ENCODE results near the gene TAS2R60.
A peak's percentile ranks its signal among the peaks of the same experiment; 100 is the strongest.
"Not testable (repeated sequence)": the region's sequence is repeated elsewhere in the genome, so short reads cannot be mapped to it uniquely, and the experiment has no call there.

The TAS2R60 gene

DNA sequence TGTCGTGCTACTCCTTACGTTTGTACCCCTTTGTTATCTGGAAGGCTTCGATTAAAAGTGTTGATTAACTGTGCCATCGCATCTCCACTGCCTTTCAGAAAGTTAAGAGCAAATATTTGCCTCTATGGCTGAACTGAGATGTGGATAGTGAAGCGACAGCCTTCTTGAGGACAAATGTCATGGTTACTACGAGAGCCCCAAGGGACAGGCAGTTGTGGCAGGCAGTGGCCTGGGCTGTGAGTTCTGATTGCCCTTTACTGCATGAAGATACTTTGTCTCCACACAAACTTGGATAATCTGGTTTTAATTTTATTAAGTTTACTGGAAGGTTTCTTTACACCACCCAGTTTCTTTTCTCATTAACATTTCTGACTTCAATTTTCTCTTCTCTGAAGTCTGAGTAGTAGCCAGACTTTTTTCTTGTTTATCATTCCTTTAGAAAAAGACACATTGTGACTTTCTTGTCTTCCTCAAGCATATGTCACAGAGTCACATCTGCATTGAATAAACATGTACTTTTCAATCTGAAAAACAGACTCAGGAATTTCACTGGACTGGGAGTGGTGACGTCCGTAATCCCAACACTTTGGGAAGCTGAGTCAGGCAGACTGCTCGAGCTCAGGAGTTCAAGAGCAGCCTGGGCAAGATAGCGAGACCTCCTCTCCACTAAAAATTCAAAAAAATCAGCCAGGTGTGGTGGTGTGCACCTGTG, 36.0 kb downstream of the TAS2R60 start:
- no peak for ATAC-seq

DNA sequence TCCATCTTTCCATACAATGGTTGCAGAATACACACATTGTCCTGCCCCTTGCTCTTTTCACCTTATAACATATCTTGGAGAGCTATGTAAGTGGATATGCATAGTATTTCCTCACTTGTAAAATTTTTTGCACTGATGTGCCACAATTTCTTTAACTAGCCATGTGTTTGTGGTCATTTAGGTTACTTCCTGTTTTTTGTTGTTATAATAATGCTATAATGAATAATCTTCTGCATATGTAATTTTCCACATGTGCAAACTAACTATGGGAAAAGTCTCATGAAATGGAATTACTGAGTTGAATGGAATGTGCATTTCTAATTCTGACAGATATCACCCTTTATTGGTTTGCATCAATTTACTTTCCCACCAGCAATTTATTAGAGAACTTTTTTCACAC, 37.2 kb downstream of the TAS2R60 start:
- no peak for ATAC-seq

DNA sequence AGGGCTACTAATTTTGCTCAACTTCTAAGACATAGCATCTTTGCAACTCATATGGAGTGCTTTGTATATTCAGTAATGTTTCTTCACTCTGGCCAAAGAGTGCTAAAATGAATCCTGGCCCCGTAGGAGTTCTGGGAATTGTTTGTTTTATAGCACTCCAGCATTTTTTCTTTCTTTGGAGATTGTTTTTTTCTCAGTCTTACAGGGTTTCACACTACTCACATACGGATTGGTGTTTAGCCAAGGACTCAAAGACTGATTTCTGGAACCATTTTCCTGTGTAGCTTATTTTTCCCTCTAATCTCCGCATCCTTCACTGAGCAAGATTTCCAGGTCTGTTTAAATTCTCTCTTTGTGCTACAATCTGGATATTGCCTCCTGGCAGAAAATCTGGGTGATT, 40.9 kb downstream of the TAS2R60 start:
- no peak for ATAC-seq

DNA sequence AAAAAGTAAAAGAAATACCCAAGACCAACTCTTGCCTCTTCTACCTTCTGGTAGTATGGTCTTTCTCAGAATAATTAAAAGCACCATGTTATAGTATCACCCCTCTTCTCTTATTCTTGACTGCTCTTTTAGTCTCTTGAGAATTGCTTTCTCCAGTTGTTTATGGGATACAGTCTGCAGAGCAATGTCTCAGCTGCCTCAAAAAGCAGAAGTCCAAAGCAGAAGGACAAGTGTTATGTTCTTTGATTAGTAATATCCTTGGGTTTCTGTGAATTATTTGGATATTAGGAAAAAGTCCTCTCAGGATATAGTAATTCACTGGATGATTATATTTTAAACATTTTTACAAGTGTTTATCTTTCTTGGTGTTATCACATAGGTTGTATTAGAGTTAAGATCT, 41.8 kb downstream of the TAS2R60 start:
- no peak for ATAC-seq

DNA sequence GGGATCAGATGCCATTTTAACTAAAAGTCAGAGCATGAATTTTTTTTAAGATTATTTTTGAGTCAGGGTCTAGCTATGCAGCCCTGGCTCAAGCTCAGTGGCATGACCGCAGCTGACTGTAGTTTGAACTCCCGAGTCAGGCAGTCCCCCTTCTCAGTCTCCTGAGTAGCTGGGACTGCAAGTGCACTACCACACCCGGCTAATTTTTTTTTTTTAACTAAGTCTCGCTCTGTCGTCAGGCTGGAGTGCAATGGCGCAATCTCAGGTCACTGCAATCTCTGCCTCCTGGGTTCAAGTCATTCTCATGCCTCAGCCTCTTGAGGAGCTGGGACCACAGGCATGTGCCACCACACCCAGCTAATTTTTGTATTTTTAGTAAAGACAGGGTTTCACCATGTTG, 42.2 kb downstream of the TAS2R60 start:
- ATAC-seq: no peak

DNA sequence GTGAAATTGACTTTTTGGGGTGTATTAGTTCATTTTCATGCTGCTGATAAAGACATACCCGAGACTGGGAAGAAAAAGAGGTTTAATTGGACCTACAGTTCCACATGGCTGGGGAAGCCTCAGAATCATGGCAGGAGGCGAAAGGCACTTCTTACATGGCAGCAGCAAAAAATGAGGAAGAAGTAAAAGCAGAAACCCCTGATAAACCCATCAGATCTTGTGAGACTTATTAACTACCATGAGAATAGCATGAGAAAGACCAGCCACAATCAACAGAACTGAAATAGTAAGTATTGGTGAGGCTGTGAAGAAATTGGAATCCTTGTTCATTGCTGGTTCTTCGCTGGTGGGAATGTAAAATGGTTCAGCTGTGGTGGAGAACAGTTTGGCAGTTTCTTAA, 43.0 kb downstream of the TAS2R60 start:
- not testable (repeated sequence) for ATAC-seq

DNA sequence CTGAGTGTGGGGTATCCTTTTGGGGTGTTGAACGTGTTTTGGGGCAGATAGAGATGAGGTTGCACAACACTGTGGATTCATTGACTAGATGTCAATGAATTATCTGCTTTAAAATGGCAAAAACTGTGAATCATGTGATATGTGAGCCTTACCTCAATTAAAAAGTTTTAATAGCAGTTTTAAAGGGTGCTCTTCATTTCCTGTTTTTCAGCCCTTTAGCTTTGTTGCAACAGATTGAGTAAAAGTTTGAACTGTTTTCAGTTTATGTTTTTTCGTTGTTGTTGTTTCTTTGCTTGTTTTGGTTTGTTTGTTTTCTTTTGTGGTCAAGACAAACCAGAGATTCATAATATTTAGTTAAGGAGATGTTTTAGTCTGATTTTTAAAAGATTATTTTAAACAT, 43.8 kb downstream of the TAS2R60 start:
- ATAC-seq: no peak

DNA sequence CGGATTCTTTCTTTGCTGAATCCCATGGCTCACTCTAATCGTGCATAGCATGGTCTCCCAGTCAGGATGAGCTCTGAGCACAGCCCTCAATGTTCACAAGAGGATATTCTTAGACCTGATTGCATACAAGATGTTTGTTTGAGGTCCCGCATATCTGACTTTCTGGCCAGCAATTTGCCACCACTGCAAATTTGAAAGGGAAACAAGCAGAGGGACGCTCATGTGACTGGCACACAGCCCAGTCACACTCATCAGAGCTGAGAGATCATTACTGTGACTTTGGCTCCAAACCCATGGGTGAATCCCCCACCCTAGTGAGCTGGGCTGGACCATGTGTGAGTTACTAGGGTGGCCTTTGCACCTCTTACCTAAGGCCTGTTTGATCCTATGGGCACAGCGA, 44.3 kb downstream of the TAS2R60 start:
- ATAC-seq: no peak

DNA sequence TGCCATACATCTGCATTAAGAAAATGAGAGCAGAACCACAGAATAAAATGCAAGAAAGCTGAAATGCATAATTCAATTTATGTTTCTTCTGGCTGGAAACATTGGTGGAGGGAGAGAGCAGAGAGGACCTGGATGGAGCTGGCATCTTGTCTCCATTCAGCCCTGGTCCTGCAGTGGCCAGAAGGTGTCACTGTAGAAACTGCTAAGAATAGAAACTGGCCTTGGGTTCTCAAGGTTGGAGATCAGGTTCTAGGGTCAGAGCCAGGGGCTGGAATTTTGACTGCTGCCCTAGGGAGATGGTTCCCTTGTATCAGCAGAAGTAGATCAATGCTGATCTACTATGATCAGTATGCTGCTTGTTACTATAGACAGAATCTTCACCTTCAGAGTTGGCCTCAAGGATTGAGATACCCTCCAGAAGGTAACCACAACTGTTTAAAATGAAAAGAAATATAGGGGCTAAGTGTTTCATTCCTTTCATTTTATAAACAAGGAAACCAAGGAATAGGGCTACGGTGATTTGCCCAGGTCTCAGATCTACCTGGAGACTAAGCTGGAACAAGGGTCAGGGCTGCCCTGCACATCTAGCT, 47.6 kb downstream of the TAS2R60 start:
- ATAC-seq: no peak

DNA sequence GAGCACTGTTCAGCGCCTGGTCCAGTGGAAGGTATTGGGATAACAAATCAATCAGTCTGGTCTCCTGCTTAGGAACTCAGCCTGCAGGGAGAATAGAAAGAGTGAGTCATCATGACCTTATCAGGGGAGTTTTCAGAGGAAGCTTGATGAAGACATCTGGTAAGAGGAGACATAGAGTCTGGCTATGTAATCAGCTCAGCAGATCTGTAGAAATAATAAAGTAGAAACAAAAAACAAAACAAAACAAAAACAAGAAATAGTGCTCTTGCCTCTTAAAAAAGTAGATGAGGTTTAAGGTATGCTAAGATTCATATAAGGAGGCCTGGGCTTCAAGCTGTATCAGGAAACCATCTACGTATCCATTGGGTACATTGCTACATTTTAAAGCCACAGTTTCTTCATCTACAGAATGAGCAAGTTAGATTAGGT, 48.8 kb downstream of the TAS2R60 start:
- no peak for ATAC-seq

DNA sequence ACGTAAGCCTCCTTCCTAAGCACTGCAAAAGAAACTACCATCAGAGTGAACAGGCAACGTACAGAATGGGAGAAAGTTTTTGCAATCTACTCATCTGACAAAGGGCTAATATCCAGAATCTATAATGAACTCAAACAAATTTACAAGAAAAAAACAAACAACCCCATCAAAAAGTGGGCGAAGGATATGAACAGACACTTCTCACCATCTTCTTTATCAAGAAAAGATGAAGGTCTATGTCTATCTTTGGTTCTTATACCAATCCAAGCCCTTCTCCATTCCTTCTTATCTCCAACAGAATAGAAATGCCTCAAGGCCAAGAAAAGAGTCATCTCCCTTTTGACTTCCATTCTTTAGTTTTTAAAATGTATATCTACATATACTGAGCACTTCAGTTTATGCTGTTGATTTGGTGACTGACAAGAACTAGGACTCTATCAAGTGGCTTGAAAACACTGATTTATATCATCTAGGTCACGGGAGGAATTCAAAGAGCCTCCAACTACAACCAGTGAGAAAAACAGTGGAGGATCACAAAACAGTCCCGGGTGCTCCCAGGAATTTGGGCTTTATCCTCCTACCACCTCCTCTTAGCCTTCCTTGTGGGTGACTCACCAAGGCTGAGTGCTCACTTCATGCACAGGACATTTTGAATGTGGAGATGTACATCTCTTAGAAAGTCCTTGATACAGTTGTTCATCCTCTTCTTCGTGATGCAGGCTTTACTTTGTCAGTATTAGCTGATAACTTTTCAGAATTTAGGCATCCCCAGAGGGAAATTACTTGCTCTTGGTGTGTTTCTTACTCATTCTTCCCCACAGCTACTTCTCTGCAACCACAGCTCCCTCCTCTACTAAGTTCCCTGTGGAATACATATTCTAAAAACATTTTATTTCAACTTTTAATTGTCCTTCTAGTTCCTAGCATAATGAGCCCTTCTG, 49.8 kb downstream of the TAS2R60 start:
- ATAC-seq: no peak

DNA sequence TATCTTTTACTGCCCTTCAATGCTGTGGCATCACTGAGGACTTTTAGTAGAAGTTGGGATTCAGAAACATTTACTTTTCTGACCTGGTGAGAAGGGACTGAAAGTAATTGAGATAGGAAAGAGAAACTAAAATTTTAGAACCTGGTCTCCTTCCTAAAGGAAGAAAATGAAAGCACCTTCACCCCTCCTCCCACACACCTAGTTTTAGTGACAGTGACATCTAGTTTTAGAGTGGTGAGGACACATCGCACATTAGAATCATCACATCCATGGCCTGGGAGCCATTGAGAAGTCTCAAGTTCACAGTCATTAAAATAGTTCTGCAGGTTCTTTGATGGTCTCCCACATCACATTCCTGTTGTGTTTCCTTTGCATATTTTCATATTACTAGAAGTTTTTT, 50.5 kb downstream of the TAS2R60 start:
- peak in 1 of 2 donors; percentile 45 for ATAC-seq

Measured in activated CD4-positive, CD25-positive, alpha-beta regulatory T cell treated with anti-CD3 and anti-CD28 coated beads, Interleukin-2, amount 50 U/mL, for 24 hours (primary cell).